HFFc6 (cell line): ENCODE results near the gene PBOV1. TPM values are rescaled to one million over a fixed set of nuclear protein-coding genes. Genes with fewer than 3 reads are reported as not detected.

ENCODE experiments used
- DNase-seq: peaks from one replicate; pipeline ENCODE4 v3.0.0-alpha.2; 2018
- H3K27ac Mint-ChIP-seq: 2 replicates; pipeline ENCODE4 v1.8.0; 2020; ENCODE audit warnings: mild to moderate bottlenecking, mixed read lengths
- H3K27me3 Mint-ChIP-seq: 2 replicates; pipeline ENCODE4 v1.8.0; 2021; ENCODE audit warnings: mild to moderate bottlenecking, moderate library complexity, mixed read lengths; ENCODE audit not compliant: insufficient read depth
- H3K36me3 Mint-ChIP-seq: 2 replicates; pipeline ENCODE4 v1.8.0; 2021; ENCODE audit warnings: low read depth, mixed read lengths
- H3K4me1 Mint-ChIP-seq: 2 replicates; pipeline ENCODE4 v1.8.0; 2020; ENCODE audit warnings: low read depth, mixed read lengths
- H3K4me3 Mint-ChIP-seq: 2 replicates; pipeline ENCODE4 v1.8.0; 2020; ENCODE audit warnings: mild to moderate bottlenecking, moderate library complexity, mixed read lengths
- H3K9me3 Mint-ChIP-seq: 2 replicates; pipeline ENCODE4 v1.8.0; 2020; ENCODE audit warnings: mild to moderate bottlenecking, mixed read lengths
- total RNA-seq, 6 experiments: library from RNA; stranded (reverse); fragmentation: NEBNext Ultra II Directional; extraction: Animal tissue kit (Norgen Biotek cat#: 25700); gene quantifications; 2 replicates in 1 of 6; 3 replicates in 5 of 6; pipeline ENCODE4 v1.2.3, GENCODE V29; 2021
- TF ChIP-seq, protein P1 (sequence below): fragments of 200-600 bp; sonication (generic); IDR thresholded peaks from 2 replicates; pipeline ENCODE4 v1.5.0; 2021; ENCODE audit warnings: antibody characterized with exemption, mild to moderate bottlenecking

The PBOV1 gene
- total RNA-seq, 6 experiments from 2014 or later, result not detected

DNA sequence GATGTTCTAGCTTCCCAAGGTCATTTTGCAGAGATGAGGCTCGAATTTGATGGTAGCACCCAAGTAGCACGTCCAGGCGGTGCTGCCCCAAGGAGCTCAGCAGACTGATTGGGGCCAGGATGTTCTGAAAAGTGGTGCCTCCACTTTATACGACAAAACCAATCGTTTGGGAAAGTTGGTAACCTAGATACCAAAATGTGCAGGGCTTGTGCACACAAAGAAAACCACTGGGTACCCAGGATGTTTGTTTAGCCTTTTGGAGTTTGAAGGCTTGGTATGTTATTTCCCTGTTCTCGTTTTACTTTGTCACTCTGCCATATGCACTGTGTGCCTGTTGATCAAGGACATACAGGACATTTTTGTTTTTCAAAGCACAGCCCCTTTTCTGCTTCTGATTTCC lies 40.7 kb upstream of the PBOV1 start:
- no peaks in the 10 kb centered on the region for H3K4me1 Mint-ChIP-seq
- no peak overlapping the region for H3K27ac Mint-ChIP-seq
- H3K9me3 Mint-ChIP-seq, result no peaks in the 10 kb centered on the region
- H3K36me3 Mint-ChIP-seq, result no peaks in the 10 kb centered on the region
- H3K4me3 Mint-ChIP-seq, result no peak overlapping the region
- H3K27me3 Mint-ChIP-seq, result peaks cover 15% of the 10 kb centered on the region
- DNase-seq, result no peak
- TF ChIP-seq, protein P1, sequence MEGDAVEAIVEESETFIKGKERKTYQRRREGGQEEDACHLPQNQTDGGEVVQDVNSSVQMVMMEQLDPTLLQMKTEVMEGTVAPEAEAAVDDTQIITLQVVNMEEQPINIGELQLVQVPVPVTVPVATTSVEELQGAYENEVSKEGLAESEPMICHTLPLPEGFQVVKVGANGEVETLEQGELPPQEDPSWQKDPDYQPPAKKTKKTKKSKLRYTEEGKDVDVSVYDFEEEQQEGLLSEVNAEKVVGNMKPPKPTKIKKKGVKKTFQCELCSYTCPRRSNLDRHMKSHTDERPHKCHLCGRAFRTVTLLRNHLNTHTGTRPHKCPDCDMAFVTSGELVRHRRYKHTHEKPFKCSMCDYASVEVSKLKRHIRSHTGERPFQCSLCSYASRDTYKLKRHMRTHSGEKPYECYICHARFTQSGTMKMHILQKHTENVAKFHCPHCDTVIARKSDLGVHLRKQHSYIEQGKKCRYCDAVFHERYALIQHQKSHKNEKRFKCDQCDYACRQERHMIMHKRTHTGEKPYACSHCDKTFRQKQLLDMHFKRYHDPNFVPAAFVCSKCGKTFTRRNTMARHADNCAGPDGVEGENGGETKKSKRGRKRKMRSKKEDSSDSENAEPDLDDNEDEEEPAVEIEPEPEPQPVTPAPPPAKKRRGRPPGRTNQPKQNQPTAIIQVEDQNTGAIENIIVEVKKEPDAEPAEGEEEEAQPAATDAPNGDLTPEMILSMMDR, result no peak

GRCh38 chr6:138258197-138258596 lies 39.9 kb upstream of the PBOV1 start:
- H3K9me3 Mint-ChIP-seq, result no peaks in the 10 kb centered on the region
- H3K4me1 Mint-ChIP-seq, result no peaks in the 10 kb centered on the region
- no peak for DNase-seq
- H3K4me3 Mint-ChIP-seq, result no peak overlapping the region
- H3K27me3 Mint-ChIP-seq, result peaks cover 15% of the 10 kb centered on the region
- no peak overlapping the region for H3K27ac Mint-ChIP-seq
- TF ChIP-seq, protein P1, result no peak
- no peaks in the 10 kb centered on the region for H3K36me3 Mint-ChIP-seq

DNA sequence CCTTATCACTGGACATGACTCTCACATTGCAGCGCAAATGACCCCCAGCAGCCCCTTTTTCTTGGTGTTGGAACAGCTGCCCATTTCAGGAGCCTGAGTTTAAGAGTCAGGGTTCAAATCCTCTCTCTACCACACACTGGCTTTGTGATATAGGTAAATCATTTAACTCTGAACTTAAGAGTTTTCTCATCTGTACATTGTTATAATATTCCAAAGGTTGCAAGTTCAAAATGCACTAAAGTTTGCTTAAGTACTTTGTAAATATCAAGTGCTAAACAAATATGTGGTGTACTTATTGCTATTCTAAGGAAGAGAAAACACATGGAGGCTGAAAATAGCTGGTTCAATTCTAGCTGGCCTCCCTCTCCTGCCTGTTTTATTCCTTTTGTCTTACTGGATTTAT lies 39.3 kb upstream of the PBOV1 start:
- H3K4me1 Mint-ChIP-seq, result no peaks in the 10 kb centered on the region

GRCh38 chr6:138255443-138255842 lies 37.2 kb upstream of the PBOV1 start:
- DNase-seq, result no peak
- Mint-ChIP-seq H3K4me1 (no peaks in the 10 kb centered on the region), H3K36me3 (no peaks in the 10 kb centered on the region)

More for the DNA sequence above, 39.3 kb upstream of the PBOV1 start:
- H3K27ac Mint-ChIP-seq, result no peak overlapping the region
- no peaks in the 10 kb centered on the region for H3K36me3 Mint-ChIP-seq
- TF ChIP-seq, protein P1, result no peak
- peaks cover 10% of the 10 kb centered on the region for H3K27me3 Mint-ChIP-seq
- no peak for DNase-seq
- H3K9me3 Mint-ChIP-seq, result no peaks in the 10 kb centered on the region
- H3K4me3 Mint-ChIP-seq, result no peak overlapping the region

DNA sequence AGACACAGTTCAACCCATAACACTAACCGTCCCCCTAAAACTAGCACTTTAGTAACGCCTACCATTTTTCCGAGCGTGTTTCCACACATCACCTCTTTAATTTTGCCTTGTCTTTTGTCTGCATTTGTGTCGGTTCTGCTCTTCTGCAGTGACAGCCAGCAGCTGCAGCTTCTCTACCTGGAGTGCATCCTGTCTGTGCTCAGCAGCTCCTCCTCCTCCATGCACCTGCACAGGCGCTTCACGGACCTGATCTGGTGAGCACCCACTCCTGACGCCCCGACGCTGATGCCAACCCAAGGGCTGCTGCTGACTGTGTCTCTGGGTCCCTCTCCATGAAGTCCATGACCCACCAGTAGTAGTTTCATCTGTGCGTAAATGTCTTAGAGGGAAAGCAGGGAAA lies 35.4 kb upstream of the PBOV1 start:
- no peaks in the 10 kb centered on the region for H3K4me1 Mint-ChIP-seq
- peaks cover 8% of the 10 kb centered on the region for H3K27me3 Mint-ChIP-seq
- no peak overlapping the region for H3K4me3 Mint-ChIP-seq
- TF ChIP-seq, protein P1, result no peak
- no peaks in the 10 kb centered on the region for H3K36me3 Mint-ChIP-seq
- no peak overlapping the region for H3K27ac Mint-ChIP-seq
- no peaks in the 10 kb centered on the region for H3K9me3 Mint-ChIP-seq
- no peak for DNase-seq

More at GRCh38 chr6:138255443-138255842, 37.2 kb upstream of the PBOV1 start:
- Mint-ChIP-seq H3K27ac (no peak overlapping the region), H3K4me3 (no peak overlapping the region), H3K9me3 (no peaks in the 10 kb centered on the region), H3K27me3 (peaks cover 7% of the 10 kb centered on the region)
- TF ChIP-seq, protein P1, result no peak
